Chondrocyte (in vitro differentiated cells): ENCODE results near the gene GCNT2. TPM values are rescaled to one million over a fixed set of nuclear protein-coding genes. Genes with fewer than 3 reads are reported as not detected.

Source experiments
- DNase-seq: peaks from one replicate; pipeline ENCODE4 v3.0.0; 2021; ENCODE audit warnings: mixed read lengths, low spot score
- H3K27ac Mint-ChIP-seq: one replicate; pipeline ENCODE4 v1.8.0; 2021; ENCODE audit warnings: mild to moderate bottlenecking, moderate library complexity, mixed read lengths; ENCODE audit not compliant: unreplicated experiment
- H3K27me3 Mint-ChIP-seq: 2 replicates; pipeline ENCODE4 v1.8.0; 2021; ENCODE audit warnings: low read depth, mixed read lengths
- H3K36me3 Mint-ChIP-seq: 2 replicates; pipeline ENCODE4 v1.8.0; 2021; ENCODE audit warnings: low read depth, mixed read lengths
- H3K4me1 Mint-ChIP-seq: 2 replicates; pipeline ENCODE4 v1.8.0; 2021; ENCODE audit warnings: low read depth, mild to moderate bottlenecking, mixed read lengths
- H3K4me3 Mint-ChIP-seq: one replicate; pipeline ENCODE4 v1.8.0; 2021; ENCODE audit warnings: mild to moderate bottlenecking, moderate library complexity, mixed read lengths; ENCODE audit not compliant: unreplicated experiment
- H3K9me3 Mint-ChIP-seq: 2 replicates; pipeline ENCODE4 v1.8.0; 2021; ENCODE audit warnings: low read depth, mixed read lengths
- CTCF ChIP-seq: fragments of 200-600 bp; sonication (generic); IDR thresholded peaks from 2 replicates; pipeline ENCODE4 v1.5.0; 2021; ENCODE audit warnings: antibody characterized with exemption, mild to moderate bottlenecking, moderate library complexity
- total RNA-seq: library from RNA; stranded (reverse); gene quantifications from 3 replicates; pipeline ENCODE4 v1.2.1, GENCODE V29; 2021

Gene GCNT2
- total RNA-seq, 1 donor from 2014 or later: 0.67 TPM

- H3K36me3 Mint-ChIP-seq: no peaks in the 10 kb centered on the region
- peaks cover 2% of the 10 kb centered on the region for H3K27me3 Mint-ChIP-seq
- H3K4me1 Mint-ChIP-seq: peaks cover 6% of the 10 kb centered on the region
- no peak for DNase-seq
- no peaks in the 10 kb centered on the region for H3K9me3 Mint-ChIP-seq
- no peak overlapping the region for H3K27ac Mint-ChIP-seq
- no peak overlapping the region for H3K4me3 Mint-ChIP-seq
- TF ChIP-seq CTCF: no peak
These were observed 19.1 kb downstream of the GCNT2 start for GRCh38 chr6:10540073-10540746.

DNA sequence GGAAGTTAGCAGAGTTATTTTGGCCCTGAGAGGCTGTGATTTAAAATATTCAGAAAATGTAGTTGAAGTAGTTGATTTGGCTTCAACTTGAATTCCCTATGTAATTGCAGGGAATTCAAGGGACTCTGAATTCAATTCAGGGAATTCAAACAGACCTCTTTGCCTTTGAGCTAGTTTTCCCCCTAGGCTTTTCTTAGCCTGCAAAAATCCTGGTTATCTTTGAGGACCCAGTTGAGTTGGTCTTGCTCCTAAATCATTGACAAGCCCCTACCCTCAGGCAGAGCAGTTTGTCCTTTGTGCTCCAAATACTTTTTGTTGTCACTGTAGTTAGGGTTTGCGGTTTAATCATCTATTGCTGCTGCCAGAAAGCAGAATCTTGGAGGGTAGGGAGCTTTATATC is 20.4 kb downstream of the GCNT2 start:
- no peaks in the 10 kb centered on the region for H3K36me3 Mint-ChIP-seq
- no peak for TF ChIP-seq CTCF
- no peaks in the 10 kb centered on the region for H3K9me3 Mint-ChIP-seq
- H3K27ac Mint-ChIP-seq: no peak overlapping the region
- no peaks in the 10 kb centered on the region for H3K27me3 Mint-ChIP-seq
- no peak overlapping the region for H3K4me3 Mint-ChIP-seq
- DNase-seq: no peak
- H3K4me1 Mint-ChIP-seq: peaks cover 15% of the 10 kb centered on the region

GRCh38 chr6:10542213-10542612 is 21.1 kb downstream of the GCNT2 start:
- peaks cover 15% of the 10 kb centered on the region for H3K4me1 Mint-ChIP-seq
- no peaks in the 10 kb centered on the region for H3K27me3 Mint-ChIP-seq
- H3K27ac Mint-ChIP-seq: no peak overlapping the region
- no peak for DNase-seq
- H3K4me3 Mint-ChIP-seq: no peak overlapping the region
- H3K36me3 Mint-ChIP-seq: no peaks in the 10 kb centered on the region
- H3K9me3 Mint-ChIP-seq: no peaks in the 10 kb centered on the region
- TF ChIP-seq CTCF: no peak

DNA sequence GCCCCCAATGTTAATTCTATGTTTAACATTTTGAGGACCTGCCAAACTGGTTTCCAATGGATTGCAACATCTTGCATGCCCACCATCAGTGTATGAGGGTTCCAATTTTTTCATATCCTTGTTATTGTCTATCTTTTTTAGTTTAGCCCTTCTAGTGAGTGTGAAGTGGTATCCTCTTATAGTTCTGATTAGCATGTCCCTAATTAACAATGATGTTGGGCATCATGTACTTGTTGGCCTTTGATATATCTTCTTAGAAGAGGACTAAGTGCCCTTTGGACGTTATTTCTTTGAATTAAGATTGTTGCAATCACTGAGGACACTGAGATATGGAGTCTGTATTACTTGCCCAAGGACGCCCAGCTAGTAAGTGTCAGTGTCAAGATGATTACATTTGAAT is 22.3 kb downstream of the GCNT2 start:
- no peaks in the 10 kb centered on the region for H3K9me3 Mint-ChIP-seq

GRCh38 chr6:10545482-10545881 is 24.3 kb downstream of the GCNT2 start:
- Mint-ChIP-seq H3K9me3 (no peaks in the 10 kb centered on the region), H3K27me3 (no peaks in the 10 kb centered on the region)
- TF ChIP-seq CTCF: no peak

More for the DNA sequence above, 22.3 kb downstream of the GCNT2 start:
- H3K4me1 Mint-ChIP-seq: peaks cover 15% of the 10 kb centered on the region
- no peak for TF ChIP-seq CTCF
- no peaks in the 10 kb centered on the region for H3K27me3 Mint-ChIP-seq
- no peak overlapping the region for H3K27ac Mint-ChIP-seq
- DNase-seq: no peak
- H3K4me3 Mint-ChIP-seq: no peak overlapping the region
- no peaks in the 10 kb centered on the region for H3K36me3 Mint-ChIP-seq

More at GRCh38 chr6:10545482-10545881, 24.3 kb downstream of the GCNT2 start:
- Mint-ChIP-seq H3K4me3 (peak overlapping the region; percentile 35), H3K27ac (peak overlapping the region; percentile 82), H3K36me3 (no peaks in the 10 kb centered on the region), H3K4me1 (peaks cover 15% of the 10 kb centered on the region)
- DNase-seq: no peak
